Thyroid gland (tissue), 4 donors: ENCODE data around the gene SLC2A5.

Source experiments
- CTCF ChIP-seq, 6 experiments: fragments of 200-600 bp in 3 of 6; fragments of 450-650 bp in 3 of 6; sonication (generic) in 3 of 6; IDR thresholded peaks; one replicate each; pipeline ENCODE4 v1.5.1; 2016 to 2019; ENCODE audit warnings: antibody characterized with exemption in 6 of 6, mild to moderate bottlenecking in 2 of 6, inconsistent platforms in 1 of 6, moderate library complexity in 1 of 6
- POLR2A ChIP-seq, 2 donors: fragments of 450-650 bp; IDR thresholded peaks; one replicate each; pipeline ENCODE4 v1.6.1; 2017; ENCODE audit warnings: antibody characterized with exemption in 2 of 2, mild to moderate bottlenecking in 2 of 2, moderate library complexity in 1 of 2

GRCh38 chr1:9038881-9039760 is 30.3 kb downstream of the SLC2A5 start:
- TF ChIP-seq CTCF (IDR thresholded peaks at IDR 0.05) (no peak), POLR2A (IDR thresholded peaks at IDR 0.05) (no peak)
